ENCODE measurements around the gene ZNF148.
"Not testable (repeated sequence)": the region's sequence is repeated elsewhere in the genome, so short reads cannot be mapped to it uniquely, and the experiment has no call there.

The ZNF148 gene

DNA sequence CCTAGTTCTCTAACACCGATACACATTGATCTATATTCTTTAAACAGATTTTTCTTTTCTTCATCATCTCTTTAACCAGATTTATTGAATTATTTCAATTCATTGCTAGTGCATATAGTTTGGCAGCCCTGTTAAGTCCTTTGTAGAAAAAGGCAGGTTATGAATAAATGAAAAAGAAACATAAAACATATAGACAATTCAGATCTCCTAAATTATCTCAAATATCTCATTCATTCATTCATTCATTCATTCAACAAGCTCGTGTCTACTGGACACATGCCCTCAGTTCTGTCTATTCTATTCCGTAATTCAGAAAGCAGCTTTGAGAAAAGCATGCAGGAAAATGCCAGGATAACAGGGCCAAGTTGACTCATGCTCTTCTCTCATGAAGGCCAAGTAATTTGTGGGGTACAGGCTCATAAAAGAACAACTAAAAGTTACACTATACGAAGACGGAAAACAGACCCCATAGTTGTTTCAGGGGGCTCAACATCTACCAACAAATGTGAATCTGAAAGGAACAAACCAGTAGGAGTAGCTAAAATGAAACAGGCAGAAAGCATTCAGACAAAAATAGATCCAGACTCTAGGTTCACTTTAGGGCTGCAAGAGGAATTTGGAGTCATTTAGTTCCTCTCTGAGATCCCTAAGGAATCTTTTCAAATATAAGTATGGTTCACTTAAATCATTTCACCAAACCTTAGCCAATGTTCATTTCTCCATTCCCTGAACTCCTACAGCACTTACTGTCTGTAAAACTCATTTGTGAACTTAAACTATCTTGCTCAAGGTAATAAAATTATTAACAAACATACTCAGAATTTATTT, 7.5 kb downstream of the ZNF148 start:
- DNase-seq: no peak

DNA sequence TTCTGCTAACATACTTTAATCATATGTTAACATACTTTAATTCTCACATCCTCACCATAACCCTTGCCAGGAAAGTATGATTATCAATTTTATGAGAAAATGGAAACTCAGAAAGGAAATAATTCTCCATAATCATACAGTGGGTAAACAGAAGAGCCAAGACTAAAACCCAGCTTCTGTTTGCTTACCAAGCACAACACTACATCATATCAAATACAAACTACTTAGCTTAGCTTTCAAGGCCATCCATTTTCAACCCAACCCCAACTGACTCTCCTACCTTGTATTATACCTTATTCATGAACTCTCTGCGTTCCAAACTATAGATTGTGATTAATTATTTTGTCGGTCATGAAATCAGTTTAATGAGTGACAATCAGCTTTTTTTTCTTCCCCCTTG, 9.0 kb downstream of the ZNF148 start:
- DNase-seq: no peak

DNA sequence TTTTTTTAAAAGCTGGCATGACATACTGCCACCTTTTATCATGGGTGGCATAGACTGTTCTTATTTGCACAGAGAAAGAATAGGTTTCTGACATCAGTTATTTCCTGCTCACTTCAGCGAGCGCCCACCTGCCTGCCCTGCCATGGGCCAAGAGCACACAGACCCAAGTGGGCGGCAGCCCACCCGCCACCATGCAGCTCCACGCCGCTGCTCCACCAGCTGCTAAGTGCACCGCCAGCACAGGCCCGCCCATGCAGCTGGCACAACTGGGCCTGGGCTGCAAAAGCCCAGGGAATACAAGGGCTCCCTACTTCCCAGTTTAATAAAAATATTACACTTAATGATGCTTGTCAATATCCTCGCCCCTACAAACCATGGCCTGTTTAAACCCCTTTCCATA, 15.4 kb downstream of the ZNF148 start:
- DNase-seq: peak; percentile 23

DNA sequence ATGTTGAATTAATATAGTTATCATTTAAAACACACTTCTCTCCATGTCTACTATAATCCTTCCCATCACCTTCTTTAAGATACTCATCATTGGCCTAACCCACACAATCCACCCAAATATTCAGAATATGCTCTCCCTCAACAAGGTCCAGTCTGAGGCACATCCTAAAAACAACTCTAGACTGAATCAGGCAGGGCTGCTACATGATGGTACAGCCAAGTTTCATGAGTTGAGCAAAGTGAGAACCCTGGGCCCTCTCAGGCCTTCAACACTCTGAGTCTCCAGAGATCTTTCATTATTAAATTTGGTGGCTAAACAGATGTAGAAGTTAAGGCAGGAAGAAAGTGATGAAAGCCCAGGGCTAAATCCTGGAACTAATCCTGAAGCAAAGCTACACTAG, 16.2 kb downstream of the ZNF148 start:
- DNase-seq: no peak

DNA sequence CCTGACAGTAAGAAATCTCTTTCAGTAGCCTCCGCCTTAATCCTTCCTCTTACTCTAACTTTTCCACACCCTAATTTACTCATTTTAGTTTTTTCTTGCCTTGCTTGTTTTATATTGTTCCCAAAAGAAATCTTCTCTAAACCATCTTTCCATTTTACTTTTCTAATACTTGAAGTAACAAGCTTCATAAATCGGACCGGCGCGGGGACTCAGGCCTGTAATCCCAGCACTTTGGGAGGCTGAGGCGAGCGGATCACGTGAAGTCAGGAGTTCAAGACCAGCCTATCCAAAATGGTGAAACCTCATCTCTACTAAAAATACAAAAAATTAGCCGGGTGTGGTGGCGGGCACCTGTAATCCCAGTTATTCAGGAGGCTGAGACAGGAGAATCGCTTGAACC, 17.3 kb downstream of the ZNF148 start:
- DNase-seq: no peak

DNA sequence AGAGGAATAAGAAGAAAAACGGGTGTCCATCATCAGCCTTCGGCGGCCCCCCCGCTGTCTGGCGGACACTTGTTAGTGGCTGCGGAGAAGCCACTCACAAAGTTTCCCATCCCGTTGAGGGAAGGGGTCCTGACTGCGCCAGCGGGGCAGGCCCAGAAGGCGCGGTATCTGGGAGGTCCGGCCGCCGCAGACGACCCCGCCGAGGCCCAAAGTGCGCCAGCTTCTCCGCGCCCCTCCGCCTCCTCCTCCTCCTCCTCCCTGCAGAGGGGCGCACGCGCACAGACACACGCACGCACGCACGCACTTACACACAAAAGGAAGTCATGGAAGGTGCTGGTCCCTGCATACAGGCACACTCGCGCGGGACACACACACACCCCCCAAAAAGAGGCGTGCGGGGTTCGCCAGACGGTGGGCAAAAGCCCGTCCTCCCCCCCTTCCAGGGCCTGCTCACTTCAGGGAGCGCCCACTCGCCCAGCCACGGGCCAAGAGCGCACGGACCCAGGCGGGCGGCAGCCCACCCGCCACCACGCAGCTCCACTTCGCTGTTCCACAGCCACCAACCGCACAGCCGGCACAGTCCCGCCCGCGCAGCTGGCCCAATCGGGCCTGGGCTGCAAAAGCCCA, 18.0 kb downstream of the ZNF148 start:
- DNase-seq: peak; percentile 41

DNA sequence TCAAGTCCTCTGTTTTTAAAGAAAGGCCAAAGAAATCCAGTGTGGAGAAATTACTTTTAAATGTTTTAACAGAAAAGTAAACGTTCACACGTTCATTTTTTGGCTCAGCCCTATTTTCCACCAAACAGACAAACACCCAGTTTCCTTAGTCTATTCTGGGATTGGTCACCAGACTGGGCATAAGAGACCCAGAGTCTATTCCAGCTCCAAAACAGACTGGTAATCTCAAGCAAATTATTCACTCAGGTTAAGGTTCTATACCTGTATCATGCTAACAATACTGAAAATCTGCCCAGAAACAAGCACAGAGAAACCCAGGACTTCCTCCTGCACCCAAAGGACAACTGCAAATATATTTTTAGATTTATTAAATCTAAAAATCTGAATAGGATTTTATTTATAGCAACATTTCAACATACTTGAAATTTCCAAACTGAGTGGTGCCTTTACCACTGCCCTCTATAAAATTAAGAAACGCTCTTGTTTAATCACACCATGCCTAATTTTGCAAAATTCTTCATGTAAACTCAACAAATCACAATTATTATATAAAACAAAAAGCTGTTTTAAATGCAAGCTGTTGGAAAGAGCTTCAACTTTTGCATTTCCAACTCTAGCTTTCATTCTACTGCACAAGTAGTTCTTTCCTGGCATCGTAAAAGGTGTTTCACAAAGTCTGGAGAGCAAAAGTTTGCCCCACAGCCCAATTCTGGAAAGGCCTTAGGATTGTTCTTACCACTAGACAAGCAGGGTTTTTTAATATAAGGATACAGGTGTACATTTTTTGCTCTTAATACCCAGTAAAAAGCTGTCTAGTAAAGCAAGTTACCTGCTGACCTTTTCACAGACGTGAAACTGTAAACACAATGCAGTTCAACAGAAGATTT, 18.7 kb downstream of the ZNF148 start:
- no peak for DNase-seq

DNA sequence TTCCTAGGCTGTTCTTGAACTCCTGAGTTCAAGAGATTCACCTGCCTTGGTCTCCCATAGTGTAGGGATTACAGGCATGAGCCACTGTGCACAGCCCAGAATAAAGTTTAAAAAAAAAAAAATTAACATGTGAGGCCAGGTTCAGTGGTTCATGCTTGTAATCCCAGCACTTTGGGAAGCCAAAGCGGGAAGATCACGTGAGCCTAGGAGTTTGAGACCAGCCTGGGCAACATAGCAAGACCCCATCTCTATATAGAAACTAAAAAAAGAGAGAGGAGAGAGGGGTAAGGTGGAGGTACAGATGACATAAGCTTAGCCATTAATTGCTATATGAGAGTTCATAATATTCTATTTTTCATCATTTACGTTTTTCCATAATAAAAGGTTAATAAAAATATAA, 21.5 kb downstream of the ZNF148 start:
- DNase-seq: no peak

DNA sequence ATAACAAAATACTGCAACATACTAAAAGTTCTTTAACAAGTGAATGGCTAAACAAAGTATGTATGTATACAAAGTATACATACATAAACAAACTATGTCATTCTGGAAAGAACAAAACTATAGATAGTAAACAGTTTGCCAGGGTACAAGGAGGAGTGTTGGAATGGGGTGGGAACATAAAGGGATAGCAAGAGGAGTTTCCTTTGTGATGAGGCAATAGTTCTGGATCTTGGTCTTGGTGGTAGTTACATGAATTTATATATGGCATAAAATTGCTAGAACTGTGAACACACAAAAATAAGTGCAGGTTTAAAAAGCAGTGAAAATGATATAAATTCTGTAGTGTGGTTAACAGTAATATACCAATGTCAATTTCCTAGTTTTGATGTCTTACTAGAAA, 22.0 kb downstream of the ZNF148 start:
- no peak for DNase-seq

DNA sequence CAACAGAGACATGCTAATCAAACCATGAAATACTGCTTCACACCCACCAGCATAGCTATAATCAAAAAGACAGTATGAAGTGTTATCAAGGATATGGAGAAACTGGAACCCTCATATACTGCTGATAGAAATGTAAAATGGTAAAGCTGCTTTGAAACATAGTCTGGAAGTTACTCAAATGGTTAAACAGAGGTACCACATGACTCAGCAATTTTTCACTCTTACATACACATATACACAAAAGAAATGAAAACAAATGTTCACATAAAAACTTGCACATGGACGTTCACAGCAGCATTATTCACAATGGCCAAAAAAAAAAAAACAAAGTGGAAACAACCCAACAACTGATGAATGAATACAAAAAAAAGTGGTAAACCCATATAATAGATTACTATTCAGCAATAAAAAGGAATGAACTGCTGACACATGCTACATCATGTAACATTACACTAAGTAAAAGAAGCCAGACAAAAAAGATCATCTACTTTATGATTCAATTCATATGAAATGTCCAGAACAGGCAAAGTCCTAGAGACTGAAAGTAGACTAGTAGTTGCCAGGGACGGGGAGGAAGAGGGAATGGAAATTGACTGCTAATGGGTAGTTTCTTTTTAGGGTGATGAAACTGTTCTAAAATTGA, 23.2 kb downstream of the ZNF148 start:
- no peak for DNase-seq

DNA sequence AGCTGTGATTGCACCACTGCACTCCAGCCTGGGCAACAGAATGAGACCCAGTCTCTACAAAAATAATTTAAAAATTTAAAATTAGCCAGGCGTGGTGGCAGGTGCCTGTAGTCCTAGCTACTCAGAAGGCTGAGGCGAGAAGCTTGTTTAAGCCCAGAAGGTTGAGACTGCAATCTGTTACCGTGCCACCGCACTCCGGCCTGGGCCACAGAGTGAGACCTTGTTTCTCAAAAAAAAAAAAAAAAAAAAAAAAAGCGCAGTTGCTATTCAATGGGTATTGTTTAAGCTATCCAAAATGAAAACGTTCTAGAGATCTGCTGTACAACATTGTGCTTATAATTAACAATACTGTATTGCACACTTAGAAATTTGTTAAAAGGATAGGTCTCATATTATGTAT, 24.0 kb downstream of the ZNF148 start:
- no peak for DNase-seq

DNA sequence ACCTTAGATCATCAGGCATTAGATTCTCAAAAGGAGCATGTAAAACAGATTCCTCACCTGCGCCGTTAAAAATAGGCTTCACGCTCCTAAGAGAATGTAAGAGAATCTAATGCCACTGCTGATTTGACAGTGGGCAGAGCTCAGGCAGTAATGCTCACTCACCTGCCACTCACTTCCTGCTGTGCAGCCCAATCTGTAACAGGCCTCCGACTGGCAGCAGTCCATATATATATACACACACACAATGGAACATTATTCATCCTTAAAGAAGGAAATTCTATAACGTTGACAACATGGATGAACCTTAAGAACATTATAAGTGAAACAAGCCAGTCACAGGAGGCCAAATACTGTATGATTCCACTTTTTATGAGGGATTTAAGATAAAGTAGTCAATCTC, 24.5 kb downstream of the ZNF148 start:
- no peak for DNase-seq

DNA sequence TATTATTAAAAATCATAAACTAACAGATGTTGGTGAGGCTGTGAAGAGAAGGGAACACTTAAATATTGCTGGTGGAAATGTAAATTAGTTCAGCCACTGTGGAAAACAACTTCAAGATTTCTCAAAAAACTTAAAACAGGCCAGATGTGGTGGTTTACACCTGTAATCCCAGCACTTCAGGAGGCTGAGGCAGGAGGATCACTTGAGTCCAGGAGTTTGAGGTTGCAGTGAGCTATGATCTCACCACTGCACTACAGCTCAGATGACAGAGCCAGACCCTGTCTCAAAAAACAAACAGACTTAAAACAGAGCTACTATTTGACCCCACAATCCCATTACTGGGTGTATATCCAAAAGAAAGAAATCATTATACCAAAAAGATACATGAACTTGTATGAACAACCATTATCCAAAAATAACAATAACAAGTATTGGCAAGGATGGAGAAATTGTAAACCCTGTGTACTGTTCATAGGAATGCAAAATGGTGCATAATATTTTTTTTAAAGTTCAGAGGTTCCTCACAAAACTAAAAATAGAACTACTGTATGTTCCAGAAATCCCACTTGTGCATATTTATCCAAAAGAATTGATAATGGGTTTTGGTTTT, 25.5 kb downstream of the ZNF148 start:
- DNase-seq: no peak

DNA sequence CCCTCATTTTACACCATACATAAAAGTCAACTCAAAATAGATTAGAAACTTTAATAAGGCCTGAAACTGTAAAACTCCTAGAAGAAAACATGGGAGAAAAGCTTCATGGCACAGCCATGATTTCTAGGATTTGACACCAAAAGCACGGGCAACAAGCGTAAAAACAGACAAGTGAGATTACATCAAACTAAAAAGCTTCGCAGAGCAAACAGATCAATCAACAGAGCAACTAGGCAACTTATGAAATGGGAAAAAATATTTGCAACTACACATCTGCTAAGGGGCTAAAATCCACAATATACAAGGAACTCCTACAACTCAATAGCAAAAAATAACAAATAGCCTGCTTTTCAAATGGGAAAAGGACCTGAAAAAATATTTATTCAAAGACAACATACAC, 26.1 kb downstream of the ZNF148 start:
- no peak for DNase-seq

DNA sequence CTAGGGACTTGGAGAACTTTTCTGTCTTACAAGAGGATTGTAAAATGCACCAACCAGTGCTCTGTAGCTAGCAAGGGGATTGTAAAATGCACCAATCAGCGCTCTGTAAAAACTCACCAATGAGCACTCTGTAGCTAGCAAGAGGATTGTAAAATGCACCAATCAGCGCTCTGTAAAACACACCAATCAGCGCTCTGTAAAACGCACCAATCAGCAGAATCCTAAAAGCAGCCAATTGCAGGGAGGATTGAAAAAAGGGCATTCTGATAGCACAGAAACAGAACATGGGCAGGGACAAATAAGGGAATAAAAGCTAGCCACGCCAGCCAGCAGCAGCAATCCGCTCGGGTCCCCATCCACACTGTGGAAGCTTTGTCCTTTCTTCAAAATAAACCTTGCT, 31.8 kb downstream of the ZNF148 start:
- not testable (repeated sequence) for DNase-seq

DNA sequence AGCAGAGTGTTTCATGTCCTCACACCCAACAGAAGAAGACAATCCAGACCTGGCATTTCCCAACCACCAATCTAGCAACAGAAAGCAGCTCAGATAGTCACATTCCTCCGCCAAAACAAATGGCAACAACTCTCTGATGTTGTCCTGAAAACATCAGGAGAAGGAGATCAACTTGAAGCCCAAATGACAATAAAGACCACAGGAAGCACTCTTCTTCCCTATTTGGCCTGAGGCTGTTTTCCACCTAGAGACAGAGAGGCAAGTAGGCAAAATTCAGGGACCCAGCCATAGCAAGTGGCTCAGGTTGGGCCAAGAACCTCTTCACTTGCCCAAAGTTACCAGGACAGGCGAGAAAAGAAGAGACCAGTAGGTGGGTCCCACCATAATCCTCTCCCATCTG, 35.0 kb downstream of the ZNF148 start:
- no peak for DNase-seq

DNA sequence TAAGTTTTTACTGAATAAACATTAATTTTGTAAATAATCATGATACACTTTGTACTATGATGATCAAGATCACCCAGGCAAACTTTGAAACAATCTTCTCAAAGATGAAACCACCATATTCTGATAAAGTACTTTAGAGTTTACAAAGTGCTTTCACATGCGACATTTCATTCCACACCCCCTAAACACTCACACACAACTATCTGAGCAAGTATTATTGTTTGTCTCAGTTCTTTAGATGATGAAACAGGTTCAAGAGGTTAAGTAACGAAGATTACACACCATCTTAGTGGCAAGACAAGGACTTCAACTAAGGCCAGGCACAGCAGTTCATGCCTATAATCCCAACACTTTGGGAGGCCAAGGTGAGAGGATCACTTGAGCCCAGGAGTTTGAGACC, 37.6 kb downstream of the ZNF148 start:
- no peak for DNase-seq

DNA sequence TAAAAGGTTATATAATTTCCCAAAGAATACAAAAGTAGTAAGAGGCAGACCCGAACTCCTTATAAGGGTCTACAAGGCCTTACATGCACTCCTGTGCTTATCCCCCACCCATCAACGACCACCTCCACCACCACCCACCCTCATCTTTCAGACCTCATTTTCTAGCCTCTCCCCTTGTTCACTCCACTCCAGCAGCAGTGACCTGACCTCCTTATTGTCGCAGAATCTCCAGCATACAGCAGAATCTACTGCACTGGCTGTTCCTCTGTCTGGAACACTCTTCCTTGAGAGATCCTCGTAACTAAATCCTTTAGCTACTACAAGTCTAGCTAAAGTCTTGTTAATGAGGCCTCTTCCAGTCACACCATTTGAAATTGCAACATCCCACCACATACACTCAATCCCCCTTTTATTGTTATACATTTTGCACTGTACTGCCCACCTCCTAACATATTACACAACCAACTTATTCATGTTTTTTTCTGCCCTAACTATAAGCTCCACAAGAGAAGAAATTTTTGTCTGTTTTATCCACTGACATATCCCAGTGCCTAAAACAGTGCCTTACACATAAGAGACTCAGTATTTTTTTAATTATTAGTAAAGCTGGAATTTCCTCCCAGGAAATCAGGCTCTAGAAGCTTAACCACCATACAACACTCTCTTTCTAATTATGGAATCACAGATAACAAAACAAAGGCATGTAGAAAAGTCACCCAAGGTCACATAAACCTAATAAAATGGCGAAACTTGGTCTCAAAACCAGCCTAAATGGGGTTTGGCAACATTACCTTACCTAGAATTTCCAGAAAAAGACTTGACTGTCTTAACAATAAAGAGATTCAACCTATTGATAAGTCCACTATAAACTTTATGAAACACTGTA, 40.2 kb downstream of the ZNF148 start:
- DNase-seq: no peak

DNA sequence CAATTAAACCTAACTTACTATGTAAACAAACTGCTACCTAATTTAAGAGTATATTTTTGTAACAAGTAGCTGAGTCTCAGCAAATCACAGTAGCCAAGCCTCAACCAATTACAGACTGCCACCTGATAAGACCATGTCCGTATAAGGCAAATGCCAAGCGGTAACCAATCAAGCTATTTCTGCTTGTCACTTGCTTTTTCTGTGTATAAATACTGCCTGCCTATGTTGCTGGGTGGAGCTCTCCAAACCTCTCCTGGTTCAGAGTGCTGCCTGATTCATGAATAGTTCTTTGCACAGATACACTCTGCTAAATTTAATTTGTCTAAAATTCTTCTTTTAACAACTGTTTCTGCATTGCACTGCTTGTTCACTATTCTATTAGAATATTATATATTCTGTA, 42.6 kb downstream of the ZNF148 start:
- no peak for DNase-seq

DNA sequence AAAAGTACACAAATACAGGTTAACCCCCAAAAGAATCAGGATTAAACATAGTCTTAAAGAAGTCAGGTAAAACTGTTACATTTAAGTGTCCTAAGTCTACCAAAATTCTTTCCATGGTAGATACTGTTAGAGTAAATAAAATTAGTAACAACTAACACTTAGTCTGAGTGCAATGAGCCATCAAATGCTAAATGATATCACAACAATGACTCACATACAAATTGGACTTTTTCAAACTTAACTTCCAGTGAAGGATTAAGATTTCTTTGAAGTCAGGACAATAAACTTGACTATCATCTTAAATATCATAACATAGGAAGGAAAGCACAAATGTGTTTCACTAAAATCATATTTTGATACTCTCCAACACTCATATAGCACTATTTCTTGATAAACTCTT, 43.9 kb downstream of the ZNF148 start:
- no peak for DNase-seq

DNA sequence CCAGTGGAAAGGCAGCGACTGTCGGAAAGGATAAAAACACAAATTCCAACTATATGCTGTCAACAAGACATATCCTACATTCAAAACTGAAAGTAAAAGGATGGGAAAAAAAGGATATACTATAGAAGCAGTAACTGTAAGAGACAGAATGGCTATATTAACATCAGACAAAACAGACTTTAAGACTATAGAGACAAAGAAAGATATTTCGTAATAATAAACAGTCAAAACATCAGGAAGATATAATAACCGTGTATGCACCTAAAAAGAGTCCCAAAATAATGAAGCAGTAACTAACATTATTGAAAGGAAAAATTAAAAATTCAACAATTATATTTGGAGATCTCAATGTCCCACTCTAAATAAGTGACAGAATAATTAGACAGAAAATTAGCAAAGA, 48.2 kb downstream of the ZNF148 start:
- DNase-seq: no peak

DNA sequence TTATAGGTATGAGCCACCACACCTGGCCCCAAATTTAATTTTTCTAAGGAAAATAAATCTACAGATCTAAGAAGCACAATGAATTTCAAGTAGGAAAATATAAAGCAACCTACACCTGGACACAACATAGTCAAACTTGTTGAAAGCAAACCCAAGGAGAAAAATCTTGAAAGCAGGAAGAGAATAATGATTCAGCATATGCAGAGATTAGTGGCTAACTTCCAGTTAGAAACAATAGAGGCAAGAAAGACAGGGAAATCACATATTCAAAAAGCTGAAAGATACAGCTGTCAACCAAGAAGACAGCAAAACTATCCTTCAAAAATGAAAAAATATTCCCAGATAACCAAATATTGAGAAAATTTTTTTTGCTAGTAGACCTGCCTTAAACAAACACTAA, 49.4 kb downstream of the ZNF148 start:
- DNase-seq: no peak
